CD4-positive, alpha-beta T cell (primary cell): ENCODE results near the gene LBH. TPM values are rescaled to one million over a fixed set of nuclear protein-coding genes. Genes with fewer than 3 reads are reported as not detected.

Source experiments
- ATAC-seq: fragments of 200-7000 bp; cut with Tn5 transposase; one replicate; pipeline ENCODE4 v1.10.0; 2022; ENCODE audit warnings: mild to moderate bottlenecking; ENCODE audit not compliant: poor library complexity
- CTCF ChIA-PET: fragments of 350-600 bp; sonication (Branson Sonifier 250); formaldehyde crosslinking; loops from one replicate; lab custom pipeline; 2021; ENCODE audit warnings: antibody characterized with exemption, inconsistent platforms; lab: Charles Lee
- POLR2A ChIA-PET: fragments of 350-600 bp; sonication (Branson Sonifier 250); formaldehyde crosslinking; loops from one replicate; lab custom pipeline; 2021; ENCODE audit warnings: antibody characterized with exemption, inconsistent platforms; lab: Charles Lee
- DNase-seq, 14 experiments: peaks; one replicate each; pipeline ENCODE4 v3.0.0-alpha.2; 2013 to 2020; ENCODE audit warnings: mixed read lengths in 2 of 14
- H3K27ac ChIP-seq, 2 donors: one replicate each; pipeline versions ENCODE4 v1.5.1 to v1.7.0; 2013; ENCODE audit warnings: low read length in 2 of 2, low read depth in 1 of 2, mild to moderate bottlenecking in 1 of 2
- H3K27me3 ChIP-seq, 2 experiments: 1 replicate in 1 of 2; 2 replicates in 1 of 2; pipeline versions ENCODE4 v1.6.1 to v1.7.0; 2013; ENCODE audit warnings: low read length in 2 of 2, control low read depth in 1 of 2, mild to moderate bottlenecking in 1 of 2, moderate library complexity in 1 of 2; ENCODE audit not compliant: insufficient read depth in 2 of 2, control insufficient read depth in 1 of 2
- H3K36me3 ChIP-seq: one replicate; pipeline ENCODE4 v1.6.1; 2013; ENCODE audit warnings: low read length, control low read depth; ENCODE audit not compliant: insufficient read depth
- H3K4me1 ChIP-seq: one replicate; pipeline ENCODE4 v1.6.1; 2013; ENCODE audit warnings: low read length, control low read depth; ENCODE audit not compliant: insufficient read depth
- H3K4me3 ChIP-seq: one replicate; pipeline ENCODE4 v1.5.1; 2013; ENCODE audit warnings: mild to moderate bottlenecking, low read length, moderate library complexity
- H3K9me3 ChIP-seq, 2 experiments: 1 replicate in 1 of 2; 2 replicates in 1 of 2; pipeline versions ENCODE4 v1.6.1 to v1.7.0; 2013; ENCODE audit warnings: low read length in 2 of 2, mild to moderate bottlenecking in 2 of 2, control low read depth in 1 of 2, moderate library complexity in 1 of 2; ENCODE audit not compliant: control insufficient read depth in 1 of 2, insufficient read depth in 1 of 2
- H3K27ac Mint-ChIP-seq: one replicate; pipeline ENCODE4 v1.8.0; 2020; ENCODE audit warnings: mixed read lengths
- H3K27me3 Mint-ChIP-seq: one replicate; pipeline ENCODE4 v1.8.0; 2021; ENCODE audit warnings: mixed read lengths
- H3K36me3 Mint-ChIP-seq: one replicate; pipeline ENCODE4 v1.8.0; 2021; ENCODE audit warnings: low read depth, mixed read lengths
- H3K4me1 Mint-ChIP-seq: one replicate; pipeline ENCODE4 v1.8.0; 2021; ENCODE audit warnings: low read depth, mixed read lengths
- H3K4me3 Mint-ChIP-seq: one replicate; pipeline ENCODE4 v1.8.0; 2020; ENCODE audit warnings: mild to moderate bottlenecking, mixed read lengths
- H3K9me3 Mint-ChIP-seq: one replicate; pipeline ENCODE4 v1.8.0; 2020; ENCODE audit warnings: mixed read lengths
- intact Hi-C, 2 experiments: fragments of 100-400 bp; cut with DNase I in 1 of 2; cut with micrococcal nuclease in 1 of 2; formaldehyde crosslinking; loops; one replicate each; pipeline versions ENCODE4 v1.15.1 to v1.9.0; 2023 to 2025; cut with DNase I, micrococcal nuclease
- total RNA-seq, 174 experiments: library from RNA in 2 of 174; stranded (reverse) in 2 of 174; gene quantifications; one replicate each; pipeline ENCODE4 v1.2.3 and lab custom pipeline; 2021 to 2026
- TF ChIP-seq, protein P1 (sequence below): fragments of 200-600 bp; IDR thresholded peaks from one replicate; pipeline ENCODE4 v1.8.0; 2022; ENCODE audit warnings: antibody characterized with exemption, mild to moderate bottlenecking

LBH gene
- total RNA-seq, 2 experiments from 2014 or later: 131 to 135 TPM

- no peaks in the 10 kb centered on the region for H3K9me3 ChIP-seq
- DNase-seq: no peak
- TF ChIP-seq, protein P1, sequence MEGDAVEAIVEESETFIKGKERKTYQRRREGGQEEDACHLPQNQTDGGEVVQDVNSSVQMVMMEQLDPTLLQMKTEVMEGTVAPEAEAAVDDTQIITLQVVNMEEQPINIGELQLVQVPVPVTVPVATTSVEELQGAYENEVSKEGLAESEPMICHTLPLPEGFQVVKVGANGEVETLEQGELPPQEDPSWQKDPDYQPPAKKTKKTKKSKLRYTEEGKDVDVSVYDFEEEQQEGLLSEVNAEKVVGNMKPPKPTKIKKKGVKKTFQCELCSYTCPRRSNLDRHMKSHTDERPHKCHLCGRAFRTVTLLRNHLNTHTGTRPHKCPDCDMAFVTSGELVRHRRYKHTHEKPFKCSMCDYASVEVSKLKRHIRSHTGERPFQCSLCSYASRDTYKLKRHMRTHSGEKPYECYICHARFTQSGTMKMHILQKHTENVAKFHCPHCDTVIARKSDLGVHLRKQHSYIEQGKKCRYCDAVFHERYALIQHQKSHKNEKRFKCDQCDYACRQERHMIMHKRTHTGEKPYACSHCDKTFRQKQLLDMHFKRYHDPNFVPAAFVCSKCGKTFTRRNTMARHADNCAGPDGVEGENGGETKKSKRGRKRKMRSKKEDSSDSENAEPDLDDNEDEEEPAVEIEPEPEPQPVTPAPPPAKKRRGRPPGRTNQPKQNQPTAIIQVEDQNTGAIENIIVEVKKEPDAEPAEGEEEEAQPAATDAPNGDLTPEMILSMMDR: no peak
- H3K4me1 Mint-ChIP-seq: peaks cover 95% of the 10 kb centered on the region
- no peaks in the 10 kb centered on the region for H3K27me3 ChIP-seq
- H3K9me3 Mint-ChIP-seq: no peaks in the 10 kb centered on the region
- H3K4me3 ChIP-seq: no peak overlapping the region
- intact Hi-C loops: loop anchor here (10.0 kb wide), 2 partner anchors 162 to 182 kb away; partner anchors contain the start of gene LCLAT1 (in 1 of the 2)
- H3K36me3 ChIP-seq: peaks cover 25% of the 10 kb centered on the region
- no peaks in the 10 kb centered on the region for H3K27me3 Mint-ChIP-seq
- ATAC-seq: no peak
- no peak overlapping the region for H3K4me3 Mint-ChIP-seq
- H3K4me1 ChIP-seq: peaks cover 79% of the 10 kb centered on the region
- peak overlapping the region; percentile 24 to 33 for H3K27ac ChIP-seq
- CTCF ChIA-PET: interaction anchor here (2.7 kb wide), 1 partner anchor 24 kb away, joined by 10 read pairs; no protein-coding TSS in a partner anchor
- peaks cover 56% of the 10 kb centered on the region for H3K36me3 Mint-ChIP-seq
- H3K27ac Mint-ChIP-seq: peak overlapping the region; percentile 99
- POLR2A ChIA-PET: interaction anchor here (0.8 to 17.7 kb wide), 5 partner anchors 10 to 121 kb away, joined by 3 to 373 read pairs (median 7); partner anchors contain the start of gene LBH
Measured at GRCh38 chr2:30262716-30263309, 31.5 kb downstream of the LBH start.

DNA sequence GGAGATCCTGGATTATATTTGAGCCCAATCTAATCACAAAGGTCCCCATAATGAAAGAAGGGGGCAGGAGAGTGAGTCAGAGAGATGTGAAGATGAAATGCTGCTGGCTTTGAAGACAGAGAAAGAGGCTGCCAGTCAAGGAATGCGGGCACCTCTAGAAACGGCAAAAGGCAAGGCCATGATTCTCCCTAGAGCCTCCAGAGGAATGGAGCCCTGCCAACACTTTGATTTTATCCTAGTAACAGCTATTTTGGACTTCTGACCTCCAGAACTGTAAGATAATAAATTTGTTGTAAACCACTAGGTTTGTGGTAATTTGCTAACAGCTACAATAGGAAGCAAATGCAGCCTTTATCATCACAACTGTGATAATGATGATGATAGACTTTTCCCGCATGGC lies 32.9 kb downstream of the LBH start:
- ATAC-seq (no peak), DNase-seq (peak in 1 of 14 experiments; percentile 29)
- H3K36me3 Mint-ChIP-seq: peaks cover 41% of the 10 kb centered on the region
- intact Hi-C loops: loop anchor here (10.0 kb wide), 2 partner anchors 161 to 181 kb away; partner anchors contain the start of gene LCLAT1 (in 1 of the 2)
- H3K4me3 ChIP-seq: no peak overlapping the region
- no peaks in the 10 kb centered on the region for H3K27me3 ChIP-seq
- H3K27ac Mint-ChIP-seq: peak overlapping the region; percentile 95
- TF ChIP-seq, protein P1: no peak
- H3K9me3 Mint-ChIP-seq: no peaks in the 10 kb centered on the region
- H3K9me3 ChIP-seq: no peaks in the 10 kb centered on the region
- H3K36me3 ChIP-seq: peaks cover 11% of the 10 kb centered on the region
- peaks cover 75% of the 10 kb centered on the region for H3K4me1 ChIP-seq
- H3K4me1 Mint-ChIP-seq: peaks cover 93% of the 10 kb centered on the region
- ChIA-PET POLR2A (interaction anchor here (7.4 to 17.7 kb wide), 2 partner anchors 31 to 71 kb away, joined by 93 to 373 read pairs; partner anchors contain the start of gene LBH), CTCF (interaction anchor here (1.2 to 3.9 kb wide), 2 partner anchors 26 to 72 kb away, joined by 4 to 23 read pairs; no protein-coding TSS in a partner anchor)
- H3K4me3 Mint-ChIP-seq: peak overlapping the region; percentile 7
- H3K27me3 Mint-ChIP-seq: no peaks in the 10 kb centered on the region
- H3K27ac ChIP-seq: peak overlapping the region in 1 of 2 donors; percentile 18

GRCh38 chr2:30265052-30266015 lies 34.0 kb downstream of the LBH start:
- Mint-ChIP-seq H3K4me3 (peak overlapping the region; percentile 88), H3K4me1 (peaks cover 89% of the 10 kb centered on the region), H3K27me3 (no peaks in the 10 kb centered on the region), H3K27ac (peak overlapping the region; percentile 95), H3K36me3 (peaks cover 31% of the 10 kb centered on the region), H3K9me3 (no peaks in the 10 kb centered on the region)
- intact Hi-C loops: loop anchor here (1.0 to 10.0 kb wide), 9 partner anchors 8 to 179 kb away; partner anchors contain the start of genes LBH (in 1 of the 2) and LCLAT1 (in 1 of the 2)
- peaks cover under 1% of the 10 kb centered on the region for H3K36me3 ChIP-seq
- H3K27me3 ChIP-seq: no peaks in the 10 kb centered on the region
- peak overlapping the region; percentile 65 to 91 for H3K27ac ChIP-seq
- CTCF ChIA-PET: interaction anchor here (1.1 to 3.9 kb wide), 7 partner anchors 12 to 119 kb away, joined by 4 to 23 read pairs (median 5); partner anchors contain the start of genes LBH and YPEL5
- POLR2A ChIA-PET: interaction anchor here (0.7 to 17.7 kb wide), 18 partner anchors 9 to 182 kb away, joined by 3 to 373 read pairs (median 4); partner anchors contain the start of genes LBH, LCLAT1 and YPEL5
- H3K9me3 ChIP-seq: no peaks in the 10 kb centered on the region
- peaks cover 64% of the 10 kb centered on the region for H3K4me1 ChIP-seq
- peak in 1 of 14 experiments; percentile 21 for DNase-seq
- no peak for ATAC-seq
- TF ChIP-seq, protein P1: no peak
- H3K4me3 ChIP-seq: peak overlapping the region; percentile 36
